C1 segment of cervical spinal cord (tissue), 14 donors: ENCODE measurements around the gene WDR20.

ENCODE experiments used
- DNase-seq, 14 donors: peaks; one replicate each; lab custom pipeline; 2025; lab: John Stamatoyannopoulos, UW

Gene WDR20

DNA sequence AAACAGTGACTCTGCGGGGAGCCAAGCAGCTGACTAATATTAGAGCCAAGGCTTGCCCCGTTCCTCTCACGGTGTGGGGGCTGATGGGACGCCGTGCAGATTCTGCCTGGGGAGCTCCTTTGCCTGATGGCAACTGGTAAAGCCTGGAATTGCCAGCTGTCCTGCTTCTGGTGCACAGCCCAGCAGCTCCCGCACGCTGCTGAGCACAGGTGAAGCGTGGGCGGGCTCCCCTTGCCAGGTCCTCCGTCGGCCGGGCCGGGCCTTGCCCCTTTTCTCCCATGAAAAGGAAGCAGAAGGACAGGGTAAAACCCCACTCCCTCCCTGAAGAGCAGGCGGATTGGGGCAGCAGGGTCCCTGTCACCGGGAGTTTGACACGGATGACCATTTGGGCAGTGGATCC, 79.0 kb downstream of the WDR20 start:
- DNase-seq: peak in 1 of 14 donors; percentile 33

DNA sequence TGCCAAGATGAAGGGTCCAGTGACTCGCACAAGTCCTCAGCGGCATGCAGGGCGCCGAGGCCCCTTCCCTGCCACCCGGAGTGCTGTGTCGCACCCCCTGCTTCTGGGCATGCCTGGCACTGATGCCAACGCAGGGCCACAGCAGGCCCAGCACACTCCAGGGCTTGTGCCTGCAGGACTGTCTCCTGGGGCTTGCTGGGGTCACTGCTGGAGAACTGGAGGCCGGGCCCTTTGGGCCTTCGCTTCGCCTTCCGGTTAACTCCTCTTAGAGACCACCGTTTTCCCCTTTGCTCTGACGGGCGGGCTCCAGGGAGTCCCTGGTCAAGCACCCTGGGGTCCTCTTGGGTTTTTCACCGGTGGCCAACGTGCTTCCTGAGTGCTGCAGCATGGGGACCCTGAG, 79.6 kb downstream of the WDR20 start:
- no peak for DNase-seq

- no peak for DNase-seq
Measured at GRCh38 chr14:102220031-102220430, 80.3 kb downstream of the WDR20 start.

DNA sequence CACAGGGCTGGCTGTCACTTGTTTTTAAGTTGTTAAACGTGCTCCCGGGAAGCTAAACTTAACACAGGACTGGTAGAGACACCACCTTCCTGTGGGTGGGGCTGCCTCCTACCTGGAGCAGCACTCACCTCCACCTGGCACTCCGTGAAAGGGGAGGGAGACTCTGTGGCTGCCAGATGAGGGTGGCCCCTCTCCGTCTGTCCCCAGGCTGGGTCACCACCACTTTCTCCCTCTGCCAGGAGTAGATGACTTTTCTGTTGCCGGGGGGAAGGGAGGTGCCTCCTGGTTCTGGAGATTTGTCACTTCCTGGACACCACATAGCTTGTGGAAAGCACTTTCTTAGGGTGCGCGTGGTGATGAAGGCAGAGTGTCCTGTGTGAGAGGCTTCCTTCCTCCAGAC, 81.3 kb downstream of the WDR20 start:
- no peak for DNase-seq

- DNase-seq: no peak
Measured at GRCh38 chr14:102222009-102222575, 82.4 kb downstream of the WDR20 start.

DNA sequence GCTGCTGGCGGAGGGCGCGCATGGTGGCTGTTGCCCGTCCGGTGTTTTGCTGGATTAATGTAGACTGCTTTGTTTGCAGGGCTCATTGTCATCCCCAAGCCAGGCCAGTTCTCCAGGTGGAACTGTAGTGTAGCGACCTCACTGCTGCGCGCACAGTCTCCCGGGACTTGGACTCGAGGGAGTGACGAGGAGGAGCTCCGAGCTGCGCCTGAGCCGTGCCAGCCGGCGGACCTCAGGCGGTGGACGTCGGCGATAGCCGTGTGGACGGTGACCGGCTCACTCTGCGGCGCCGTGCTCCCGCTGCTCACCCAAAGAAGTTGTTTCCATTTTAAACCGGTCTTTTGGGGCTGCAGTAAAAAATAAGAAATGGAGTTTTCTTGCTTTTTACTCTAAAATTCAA, 83.1 kb downstream of the WDR20 start:
- DNase-seq: no peak

GRCh38 chr14:102223682-102224081, 84.0 kb downstream of the WDR20 start:
- no peak for DNase-seq

DNA sequence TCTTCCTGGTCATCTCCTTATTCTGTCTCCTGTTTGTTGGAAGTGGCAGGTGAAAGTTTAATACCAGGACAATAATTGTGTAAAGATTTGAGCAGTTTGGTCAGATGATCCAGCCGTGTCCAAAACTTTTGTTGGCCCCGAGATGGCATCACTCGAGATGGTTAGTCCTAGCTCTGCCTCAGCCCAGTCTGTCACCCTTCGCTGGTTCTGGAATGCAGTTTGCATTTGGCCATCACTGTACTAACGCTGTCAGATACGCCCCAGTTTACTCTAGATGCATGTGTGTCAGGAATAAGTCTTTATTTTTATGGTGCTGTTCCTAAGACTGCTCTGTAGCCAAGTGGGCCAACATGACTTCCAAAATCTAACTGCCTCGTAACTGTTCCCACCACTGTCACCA, 85.7 kb downstream of the WDR20 start:
- no peak for DNase-seq

- DNase-seq: peak in 1 of 14 donors; percentile 66
Measured at GRCh38 chr14:102225936-102226335, 86.2 kb downstream of the WDR20 start.

- peak in 1 of 14 donors; percentile 25 for DNase-seq
Measured at GRCh38 chr14:102226356-102227125, 86.8 kb downstream of the WDR20 start.

DNA sequence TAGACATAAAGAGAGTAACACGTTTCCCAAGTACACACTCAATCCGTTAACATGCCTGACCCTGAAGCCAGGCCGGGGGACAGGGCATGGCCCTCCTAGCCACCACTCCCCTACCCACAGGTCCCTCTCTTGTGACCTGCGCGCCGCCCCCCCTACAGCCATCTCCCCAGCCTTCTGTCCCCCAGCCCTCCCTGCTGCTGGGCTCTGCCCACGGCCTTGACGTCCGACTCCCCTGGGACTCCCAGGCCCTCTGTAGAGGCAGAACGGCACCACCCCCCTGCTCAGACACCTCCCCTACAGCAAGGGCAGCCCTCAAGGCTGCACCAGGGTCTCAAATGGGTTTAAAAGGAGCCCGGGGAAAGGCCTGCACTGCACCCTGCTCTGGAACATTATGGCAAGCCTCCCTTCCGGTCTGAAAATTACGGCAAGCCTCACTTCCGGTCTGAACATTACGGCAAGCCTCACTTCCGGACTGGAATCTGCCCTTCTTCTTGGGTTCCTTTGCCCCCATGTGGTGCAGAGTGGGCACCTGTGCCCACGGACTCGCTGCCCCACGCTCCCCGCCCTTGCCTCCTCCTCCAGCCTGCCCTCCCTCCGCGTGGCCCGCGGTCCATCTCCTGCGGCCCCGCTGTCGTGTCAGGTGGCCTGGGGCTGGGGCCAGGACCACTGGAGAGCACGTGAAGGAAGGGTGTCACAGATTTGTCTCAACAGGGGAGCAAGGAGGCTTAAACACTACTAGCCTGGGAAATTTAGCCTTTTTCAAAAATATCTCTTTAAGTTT, 87.7 kb downstream of the WDR20 start:
- no peak for DNase-seq

DNA sequence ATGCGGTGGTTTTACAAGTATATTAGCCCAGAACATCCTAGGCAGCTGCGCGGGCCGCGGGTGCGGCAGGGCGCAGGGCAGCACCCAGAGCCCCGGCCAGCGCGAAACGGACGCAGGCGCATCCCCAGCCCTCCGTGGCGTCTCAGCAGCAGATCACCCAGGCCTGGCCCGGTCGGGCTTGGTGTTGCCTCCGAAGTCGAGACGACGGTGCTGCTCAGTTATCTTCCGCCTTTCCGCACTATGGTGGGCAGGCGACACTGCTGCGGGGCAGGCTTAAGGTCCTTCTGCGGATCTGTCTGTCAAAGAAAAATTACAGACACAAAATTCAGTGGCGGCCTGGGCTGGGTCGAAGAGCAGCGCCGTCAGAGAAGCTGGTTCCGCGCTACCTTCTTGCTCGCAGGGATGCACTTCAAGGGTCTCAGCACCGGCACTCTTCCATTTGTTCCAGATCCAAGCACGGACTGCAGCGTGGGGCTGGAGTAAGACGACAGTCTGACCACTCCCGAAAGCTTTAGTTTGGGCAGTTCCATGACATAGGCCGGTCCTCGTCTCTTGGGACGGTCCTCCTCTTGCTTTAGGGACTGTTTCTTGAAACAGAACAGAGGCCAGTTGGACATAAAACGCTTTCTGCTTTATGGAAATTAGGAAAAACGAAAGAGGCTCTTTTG, 89.5 kb downstream of the WDR20 start:
- DNase-seq: no peak

DNA sequence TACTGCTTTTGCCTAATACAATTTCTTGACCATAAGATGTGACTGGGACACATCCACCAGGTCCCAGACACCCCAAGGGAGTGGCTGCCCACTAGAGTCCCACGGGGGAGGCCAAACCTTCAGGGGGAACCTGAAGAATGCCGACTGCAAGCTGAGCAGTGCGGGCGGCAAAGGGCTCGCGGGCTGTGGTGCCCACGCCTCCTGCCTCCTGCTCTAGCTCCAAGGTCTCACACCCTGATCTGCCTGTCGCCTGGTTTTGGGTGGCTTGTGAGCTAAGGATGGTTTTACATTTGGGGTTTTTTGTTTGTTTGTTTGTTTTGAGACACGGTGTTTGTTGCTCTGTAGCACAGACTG, 90.0 kb downstream of the WDR20 start:
- no peak for DNase-seq

DNA sequence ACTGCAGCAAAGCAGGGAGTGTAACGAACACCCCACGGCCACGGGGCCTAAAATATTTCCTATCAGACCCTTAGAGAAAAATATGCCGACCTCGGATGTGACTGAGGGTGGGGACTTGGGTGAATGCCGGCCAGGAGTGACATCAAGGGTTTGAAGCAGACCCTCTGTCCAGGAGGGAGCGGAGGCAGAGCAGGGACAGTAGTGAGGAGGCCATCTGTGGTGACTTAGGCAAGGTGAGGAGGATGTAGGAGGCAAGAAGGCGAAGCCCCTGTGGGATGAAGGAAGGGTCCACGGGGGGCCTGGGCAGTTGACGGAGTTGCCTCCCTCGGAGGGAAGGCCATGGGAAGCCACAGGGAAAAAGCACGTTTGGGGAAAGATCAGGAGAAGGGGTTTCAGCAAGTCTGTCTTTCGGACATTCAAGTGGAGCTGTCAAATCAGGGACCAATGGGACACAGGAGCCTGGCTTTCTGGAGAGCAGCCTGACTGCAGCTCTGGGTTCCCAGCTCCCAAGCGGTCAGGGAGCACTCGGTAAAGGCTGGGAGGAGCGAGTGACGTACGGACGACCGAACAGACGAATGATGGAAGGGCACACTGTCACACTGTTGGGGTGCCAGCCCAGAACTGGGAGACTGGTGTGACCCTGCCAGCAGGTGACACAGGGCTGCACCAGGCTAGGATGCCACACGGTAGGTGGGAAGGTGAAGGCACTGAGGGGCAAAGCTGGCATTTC, 90.9 kb downstream of the WDR20 start:
- DNase-seq: no peak

GRCh38 chr14:102231476-102232347, 92.0 kb downstream of the WDR20 start:
- peak in 1 of 14 donors; percentile 17 for DNase-seq

- no peak for DNase-seq
Measured at GRCh38 chr14:102232348-102232625, 92.6 kb downstream of the WDR20 start.

- no peak for DNase-seq
Measured at GRCh38 chr14:102233081-102233480, 93.4 kb downstream of the WDR20 start.

GRCh38 chr14:102234331-102235264, 94.9 kb downstream of the WDR20 start:
- DNase-seq: no peak

DNA sequence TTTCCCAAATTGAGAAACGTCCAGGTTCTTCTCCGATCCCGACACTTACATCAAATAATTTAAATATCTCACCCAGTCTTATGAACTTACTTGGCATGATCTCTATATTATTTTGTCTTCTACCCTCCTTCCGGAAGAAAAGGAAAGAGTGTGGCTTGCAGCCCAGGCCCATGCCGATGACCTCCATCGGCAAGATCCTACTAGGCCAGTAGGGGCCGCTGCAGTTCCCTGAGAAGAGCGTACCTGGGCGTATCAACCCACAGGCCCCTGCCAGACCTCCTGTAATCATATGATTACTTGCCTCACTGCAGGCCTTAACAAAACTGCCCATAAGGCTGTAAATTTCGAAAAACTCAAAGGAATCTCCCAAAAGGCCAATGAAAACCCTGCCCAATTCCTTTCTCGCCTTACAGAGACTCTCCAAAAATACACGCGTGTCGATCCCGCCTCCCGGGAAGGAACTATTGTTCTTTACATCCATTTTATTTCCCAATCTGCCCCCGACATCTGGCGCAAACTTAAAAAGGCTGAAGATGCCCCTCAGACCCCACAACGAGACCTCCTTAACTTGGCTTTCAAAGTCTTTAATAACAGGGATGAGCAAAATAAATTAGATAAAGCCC, 95.7 kb downstream of the WDR20 start:
- DNase-seq: peak in 8 of 14 donors; percentile 21 to 64 (median 40)
